Measurements from ENCODE around the gene TGFBI. TPM values are rescaled to one million over a fixed set of nuclear protein-coding genes. Genes with fewer than 3 reads are reported as not detected.
A peak's percentile ranks its signal among the peaks of the same experiment; 100 is the strongest.

Gene TGFBI
- total and polyA plus RNA-seq, 2 donors from 2014 or later: 36.4 to 78.5 TPM

DNA sequence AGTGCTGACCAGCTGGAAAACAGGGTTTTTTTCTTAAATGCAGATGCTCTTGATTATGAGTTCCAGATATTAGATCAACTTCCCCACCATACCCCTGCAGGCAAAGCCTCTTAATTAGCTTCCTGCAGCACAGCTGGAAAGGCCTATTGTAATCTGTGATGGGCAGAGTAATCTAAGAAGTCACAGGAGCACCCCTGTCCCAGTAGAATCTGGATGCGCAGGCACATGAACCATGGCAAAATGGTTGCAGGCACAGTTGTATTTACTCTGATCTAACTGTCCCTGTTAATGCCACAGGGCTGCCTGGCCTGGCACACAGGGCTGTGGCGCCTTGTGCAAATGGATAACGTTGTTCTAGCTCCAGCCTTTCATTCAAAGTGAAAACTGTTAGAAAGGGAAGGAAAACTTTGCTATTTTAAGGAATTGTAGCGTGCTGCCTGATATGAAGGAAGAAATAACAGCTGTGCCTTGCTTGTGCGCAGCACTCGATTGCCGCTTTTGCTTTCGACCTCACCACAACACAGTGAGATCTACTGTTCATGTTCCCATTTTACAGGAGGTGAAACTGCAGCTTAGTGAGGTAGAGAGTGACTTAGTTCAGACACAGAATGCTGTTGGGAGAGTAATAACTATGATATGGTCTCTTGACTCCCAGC, 2.3 kb downstream of the TGFBI start:
- no peaks in the 10 kb centered on the region for H3K36me3 ChIP-seq (ENCODE audit: control insufficient read depth in 2 of 3, insufficient read depth in 3 of 3, low read length in 3 of 3)
- no peak overlapping the region for H3K27ac ChIP-seq (ENCODE audit: low read depth in 2 of 2, low read length in 2 of 2)
- no peaks in the 10 kb centered on the region for H3K9me3 ChIP-seq (ENCODE audit: control insufficient read depth in 2 of 3, insufficient read depth in 1 of 3, low read length in 3 of 3)
- H3K4me3 ChIP-seq (ENCODE audit: low read length in 3 of 3): no peak overlapping the region
- H3K27me3 ChIP-seq (ENCODE audit: control insufficient read depth, insufficient read depth, low read length): no peaks in the 10 kb centered on the region
- H3K4me1 ChIP-seq (ENCODE audit: control insufficient read depth in 2 of 3, insufficient read depth in 2 of 3, low read depth in 1 of 3, low read length in 3 of 3): peaks cover 0 to 9% (median 0%) of the 10 kb centered on the region in 3 donors
- FAIRE-seq (no peak), DNase-seq (no peak)
- TF ChIP-seq CTCF (IDR thresholded peaks at IDR 0.05; ENCODE audit: borderline replicate concordance, extremely low read depth, insufficient read depth): no peak
- intact Hi-C loops (cut with DNase I): no loop called here
- no peak overlapping the region for H3K9ac ChIP-seq (ENCODE audit: low read length in 3 of 3)

DNA sequence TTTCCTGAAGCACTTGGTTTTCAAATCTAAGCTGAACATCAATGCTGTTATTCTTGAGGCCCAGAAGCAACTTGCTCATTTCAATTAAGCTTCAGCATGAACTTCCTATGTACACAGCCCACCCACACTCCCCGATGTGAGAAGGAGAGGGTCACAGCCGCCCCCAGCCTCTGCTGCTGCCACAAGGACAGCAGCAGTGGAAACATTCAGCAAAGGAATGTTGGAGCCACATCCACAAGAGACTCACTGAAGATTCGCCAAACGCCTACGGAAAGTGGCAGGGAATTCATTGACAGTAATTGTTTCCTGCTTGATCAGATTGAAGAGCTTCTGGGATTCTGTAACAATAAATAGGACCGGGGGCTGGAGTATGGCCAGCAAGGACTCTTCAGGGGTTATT, 2.9 kb downstream of the TGFBI start:
- peaks cover 0 to 9% (median 0%) of the 10 kb centered on the region in 3 donors for H3K4me1 ChIP-seq (ENCODE audit: control insufficient read depth in 2 of 3, insufficient read depth in 2 of 3, low read depth in 1 of 3, low read length in 3 of 3)
- FAIRE-seq (no peak), DNase-seq (peak in 2 of 5 donors; percentile 25 to 42)
- no peak overlapping the region for H3K4me3 ChIP-seq (ENCODE audit: low read length in 3 of 3)
- H3K27me3 ChIP-seq (ENCODE audit: control insufficient read depth, insufficient read depth, low read length): no peaks in the 10 kb centered on the region
- no peak overlapping the region for H3K9ac ChIP-seq (ENCODE audit: low read length in 3 of 3)
- no peak overlapping the region for H3K27ac ChIP-seq (ENCODE audit: low read depth in 2 of 2, low read length in 2 of 2)
- TF ChIP-seq CTCF (IDR thresholded peaks at IDR 0.05; ENCODE audit: borderline replicate concordance, extremely low read depth, insufficient read depth): no peak
- intact Hi-C loops (cut with DNase I): no loop called here
- H3K36me3 ChIP-seq (ENCODE audit: control insufficient read depth in 2 of 3, insufficient read depth in 3 of 3, low read length in 3 of 3): no peaks in the 10 kb centered on the region
- H3K9me3 ChIP-seq (ENCODE audit: control insufficient read depth in 2 of 3, insufficient read depth in 1 of 3, low read length in 3 of 3): no peaks in the 10 kb centered on the region

- no peak for TF ChIP-seq CTCF (IDR thresholded peaks at IDR 0.05; ENCODE audit: borderline replicate concordance, extremely low read depth, insufficient read depth)
- H3K9ac ChIP-seq (ENCODE audit: low read length in 3 of 3): no peak overlapping the region
- peaks cover 0 to 7% (median 0%) of the 10 kb centered on the region in 3 donors for H3K4me1 ChIP-seq (ENCODE audit: control insufficient read depth in 2 of 3, insufficient read depth in 2 of 3, low read depth in 1 of 3, low read length in 3 of 3)
- DNase-seq (no peak), FAIRE-seq (no peak)
- no peak overlapping the region for H3K4me3 ChIP-seq (ENCODE audit: low read length in 3 of 3)
- H3K36me3 ChIP-seq (ENCODE audit: control insufficient read depth in 2 of 3, insufficient read depth in 3 of 3, low read length in 3 of 3): no peaks in the 10 kb centered on the region
- no peaks in the 10 kb centered on the region for H3K9me3 ChIP-seq (ENCODE audit: control insufficient read depth in 2 of 3, insufficient read depth in 1 of 3, low read length in 3 of 3)
- no peak overlapping the region for H3K27ac ChIP-seq (ENCODE audit: low read depth in 2 of 2, low read length in 2 of 2)
- no peaks in the 10 kb centered on the region for H3K27me3 ChIP-seq (ENCODE audit: control insufficient read depth, insufficient read depth, low read length)
- intact Hi-C loops (cut with DNase I): no loop called here
These were observed 3.8 kb downstream of the TGFBI start for GRCh38 chr5:136032564-136032963.

DNA sequence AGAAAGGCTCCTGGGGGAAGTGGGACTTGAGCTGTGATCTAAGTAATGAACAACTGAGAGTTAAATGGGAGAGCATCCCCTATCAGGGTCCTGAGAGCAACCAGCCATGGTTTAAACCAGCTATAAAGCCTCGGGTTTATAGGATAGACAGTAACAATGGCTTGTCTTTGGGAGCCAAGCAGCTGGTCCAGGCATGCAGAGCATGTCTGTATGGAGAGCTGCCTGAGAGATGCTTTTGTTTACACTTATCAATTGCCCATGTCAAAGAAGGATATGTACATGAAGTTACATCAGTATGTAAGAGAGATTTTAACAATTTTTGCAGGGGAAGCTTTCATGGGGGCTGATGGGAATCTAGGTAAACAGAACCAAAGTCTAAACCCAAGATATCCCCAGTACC, 4.4 kb downstream of the TGFBI start:
- TF ChIP-seq CTCF (IDR thresholded peaks at IDR 0.05; ENCODE audit: borderline replicate concordance, extremely low read depth, insufficient read depth): no peak
- Histone ChIP-seq H3K9me3 (ENCODE audit: control insufficient read depth in 2 of 3, insufficient read depth in 1 of 3, low read length in 3 of 3) (no peaks in the 10 kb centered on the region), H3K36me3 (ENCODE audit: control insufficient read depth in 2 of 3, insufficient read depth in 3 of 3, low read length in 3 of 3) (no peaks in the 10 kb centered on the region), H3K4me3 (ENCODE audit: low read length in 3 of 3) (no peak overlapping the region), H3K4me1 (ENCODE audit: control insufficient read depth in 2 of 3, insufficient read depth in 2 of 3, low read depth in 1 of 3, low read length in 3 of 3) (peaks cover 0 to 7% (median 0%) of the 10 kb centered on the region in 3 donors), H3K27me3 (ENCODE audit: control insufficient read depth, insufficient read depth, low read length) (no peaks in the 10 kb centered on the region), H3K9ac (ENCODE audit: low read length in 3 of 3) (no peak overlapping the region), H3K27ac (ENCODE audit: low read depth in 2 of 2, low read length in 2 of 2) (no peak overlapping the region)
- intact Hi-C loops (cut with DNase I): no loop called here
- DNase-seq (no peak), FAIRE-seq (no peak)
